ENCODE measurements around the gene GCC1.

Gene GCC1

DNA sequence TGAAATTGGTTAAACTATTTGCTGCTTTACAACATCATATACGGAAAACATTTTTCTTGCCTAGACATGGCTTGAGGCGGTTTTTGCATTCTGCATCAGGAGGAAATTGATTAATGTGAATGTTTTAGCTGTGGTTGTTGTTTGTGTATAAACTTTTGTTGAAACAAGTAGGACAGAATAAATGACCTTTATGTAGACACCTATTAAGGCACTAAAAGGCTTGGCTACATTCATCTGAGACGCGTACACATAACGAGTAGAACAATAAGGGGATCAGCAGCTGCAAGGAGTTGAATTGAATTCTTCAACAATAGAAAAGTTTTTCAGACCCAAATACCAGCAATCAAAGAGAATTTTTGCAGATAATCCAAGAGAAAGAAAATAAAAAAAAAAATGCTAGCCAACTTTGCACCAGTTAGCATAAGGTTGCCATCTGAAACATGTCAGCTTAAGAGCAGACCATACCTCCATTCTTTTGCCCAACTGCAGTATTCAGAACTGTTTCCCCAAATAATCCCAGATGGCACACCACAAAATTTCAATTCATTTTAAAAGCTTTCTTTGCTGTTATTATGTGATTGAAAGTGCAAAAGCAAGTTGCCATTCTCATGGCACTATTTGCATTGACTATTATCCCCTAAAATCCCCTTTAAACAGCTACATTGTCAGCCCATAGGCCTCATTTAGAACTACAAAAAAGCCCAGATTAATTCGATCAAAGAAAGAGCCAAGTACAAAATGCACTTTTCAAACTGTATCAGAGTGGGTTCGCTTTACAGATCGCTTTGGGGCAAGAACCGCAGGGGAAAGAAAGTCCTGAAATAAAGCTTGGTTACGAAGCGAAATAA, 49.6 kb downstream of the GCC1 start:
- FAIRE-seq = no peak

DNA sequence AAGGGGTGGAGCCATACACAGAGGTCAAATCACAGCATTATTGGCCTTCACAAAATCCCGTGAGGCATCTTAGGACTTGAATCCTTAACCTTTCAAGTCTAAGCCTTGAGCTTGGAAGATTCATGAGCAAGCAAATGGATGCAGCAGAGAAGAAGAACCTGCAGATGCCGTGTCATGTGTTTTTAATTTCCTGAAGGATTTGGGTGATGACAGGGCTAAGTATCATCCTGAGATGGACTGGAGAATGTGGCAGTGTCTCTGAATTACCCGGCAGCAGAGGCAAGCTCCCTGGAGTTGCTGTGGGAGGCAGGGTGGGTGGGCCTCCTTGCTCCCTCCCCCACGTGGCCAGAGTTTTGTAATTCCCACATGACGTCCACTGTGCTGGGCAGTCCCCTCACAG, 50.8 kb downstream of the GCC1 start:
- FAIRE-seq = no peak

DNA sequence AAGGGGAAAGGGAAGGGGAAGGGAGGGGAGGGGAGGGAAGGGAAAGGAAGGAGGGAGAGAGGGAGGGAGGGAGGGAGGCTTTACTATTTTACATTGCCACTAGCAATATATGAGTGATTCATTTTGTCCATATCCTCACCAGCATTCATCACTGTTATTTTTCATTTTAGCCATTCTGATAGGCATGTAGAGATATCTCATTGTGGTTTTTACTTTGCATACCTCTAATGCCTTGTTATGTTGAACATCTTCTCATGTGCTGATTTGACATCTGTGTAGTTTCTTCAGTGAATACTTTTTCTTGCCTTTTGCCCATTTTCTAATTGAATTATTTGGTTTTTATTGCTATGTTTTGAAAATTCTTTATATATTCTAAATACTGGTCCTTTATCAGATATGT, 52.7 kb downstream of the GCC1 start:
- FAIRE-seq = no peak

DNA sequence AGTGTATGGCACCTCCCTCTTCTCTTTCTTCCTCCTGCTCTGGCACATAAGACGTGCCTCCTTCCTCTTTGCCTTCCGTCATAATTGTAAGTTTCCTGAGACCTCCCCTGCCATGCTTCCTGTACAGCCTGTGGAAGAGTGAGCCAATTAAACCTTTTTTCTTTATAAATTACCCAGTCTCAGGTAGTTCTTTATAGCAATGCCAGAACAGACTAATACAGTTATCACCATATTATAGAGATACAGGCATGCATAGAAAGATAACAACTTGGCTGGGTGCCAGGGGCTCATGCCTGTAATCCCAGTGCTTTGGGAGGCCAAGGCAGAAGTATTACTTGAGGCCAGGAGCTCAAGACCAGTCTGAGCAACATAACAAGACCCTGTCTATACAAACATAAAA, 53.2 kb downstream of the GCC1 start:
- no peak for FAIRE-seq

All from TTC549 (cell line).